Activated CD4-positive, alpha-beta T cell treated with anti-CD3 and anti-CD28 coated beads for 24 hours (primary cell): Measurements from ENCODE around the gene G6PC3.
"Not testable (repeated sequence)": the region's sequence is repeated elsewhere in the genome, so short reads cannot be mapped to it uniquely, and the experiment has no call there.

ENCODE experiments used
- DNase-seq, 2 donors: peaks; one replicate each; pipeline ENCODE4 v3.0.0-alpha.2; 2020; ENCODE audit warnings: low read depth in 2 of 2

Gene G6PC3

DNA sequence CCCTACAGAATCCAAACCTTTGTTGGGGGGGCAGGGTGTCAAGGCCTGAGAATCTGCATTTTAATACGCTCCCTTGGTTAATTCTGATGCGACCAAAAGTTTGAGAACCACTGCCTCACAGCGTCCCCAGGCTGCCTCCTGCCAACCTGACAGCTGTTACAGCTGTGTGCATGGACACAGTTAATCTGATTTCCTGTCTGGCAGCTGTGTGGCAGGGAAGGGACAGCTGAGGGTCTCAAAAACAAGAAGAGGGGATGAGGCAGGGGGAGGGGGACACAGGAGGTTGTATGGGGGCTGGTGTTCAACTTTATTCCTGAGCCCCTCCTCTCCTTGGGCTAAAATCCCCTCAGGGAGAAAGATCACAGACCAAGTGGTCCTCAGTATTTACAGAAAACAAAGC is 35.4 kb downstream of the G6PC3 start:
- DNase-seq, result no peak

DNA sequence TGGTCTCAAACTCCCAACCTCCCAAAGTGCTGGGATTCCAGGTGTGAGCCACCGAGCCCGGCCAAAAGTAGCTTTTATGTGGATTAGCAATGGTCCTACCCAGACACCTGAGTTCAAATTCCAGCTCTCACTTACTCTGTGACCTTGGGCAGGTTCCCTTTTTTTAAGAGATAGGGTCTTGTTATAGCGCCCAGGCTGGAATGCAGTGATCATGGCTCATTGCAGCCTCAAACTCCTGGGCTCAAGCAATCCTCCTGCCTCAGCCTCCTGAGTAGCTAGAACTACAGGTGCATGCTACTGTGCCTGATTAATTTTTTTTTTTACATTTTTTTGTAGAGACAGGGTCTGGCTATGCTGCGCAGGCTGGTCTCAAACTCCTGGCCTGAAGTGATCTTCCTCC is 36.3 kb downstream of the G6PC3 start:
- DNase-seq, result no peak

DNA sequence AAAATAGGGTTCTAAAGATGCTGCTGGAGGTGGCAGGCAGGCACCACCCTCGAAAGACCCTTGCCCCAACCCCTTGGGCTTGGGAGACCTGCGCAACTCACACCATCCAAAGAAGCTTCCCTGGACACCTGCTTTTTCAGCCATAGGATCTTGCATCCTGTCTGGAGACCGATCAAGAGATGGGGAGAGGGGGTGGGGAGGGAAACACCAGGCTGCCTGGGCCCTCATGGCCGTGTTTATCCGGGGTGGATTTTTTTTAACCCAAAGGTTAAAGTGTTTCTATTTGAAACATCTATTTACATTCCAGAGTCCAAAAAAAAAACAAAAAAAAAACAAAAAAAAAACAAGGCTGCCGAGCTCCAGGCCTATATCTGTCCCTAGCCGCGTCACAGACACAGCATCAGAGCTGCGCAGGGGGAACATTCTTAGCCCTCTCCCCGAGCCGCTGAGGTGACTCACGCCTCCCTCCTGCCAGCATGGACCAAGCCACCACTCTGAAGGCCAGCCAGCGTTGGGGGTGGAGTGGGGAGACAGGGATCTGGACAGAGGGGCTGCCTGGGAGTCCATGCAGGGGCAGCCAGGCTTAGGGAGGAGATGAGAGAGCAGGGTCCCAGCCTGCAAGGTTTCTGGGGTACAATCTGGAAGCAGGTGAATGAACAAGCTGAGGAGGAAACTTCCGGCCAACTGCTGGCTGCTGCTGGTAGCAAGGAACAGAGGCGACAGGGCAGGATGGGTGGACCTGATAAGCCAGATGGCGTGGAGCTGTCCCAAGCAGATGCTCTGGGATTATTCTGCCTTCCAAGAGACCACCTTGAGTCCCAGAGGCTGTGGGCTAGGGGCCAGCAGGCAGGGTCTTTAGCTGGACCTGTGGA is 38.1 kb downstream of the G6PC3 start:
- no peak for DNase-seq

DNA sequence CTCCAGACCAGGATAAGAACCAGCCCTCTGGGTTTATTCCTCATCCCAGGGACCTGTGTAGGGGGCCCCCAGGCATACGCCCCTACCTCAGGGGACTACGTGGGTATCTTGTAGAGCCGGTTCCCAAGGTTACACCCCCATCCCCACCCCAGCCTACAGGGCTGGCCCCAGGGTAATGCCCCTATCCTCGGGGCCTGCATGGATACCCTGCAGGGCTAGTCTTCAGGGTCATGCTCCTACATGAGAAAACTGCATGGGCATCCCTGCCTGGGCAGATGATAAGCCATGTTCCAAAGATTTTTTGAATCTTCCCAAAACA is 38.7 kb downstream of the G6PC3 start:
- DNase-seq, result no peak

DNA sequence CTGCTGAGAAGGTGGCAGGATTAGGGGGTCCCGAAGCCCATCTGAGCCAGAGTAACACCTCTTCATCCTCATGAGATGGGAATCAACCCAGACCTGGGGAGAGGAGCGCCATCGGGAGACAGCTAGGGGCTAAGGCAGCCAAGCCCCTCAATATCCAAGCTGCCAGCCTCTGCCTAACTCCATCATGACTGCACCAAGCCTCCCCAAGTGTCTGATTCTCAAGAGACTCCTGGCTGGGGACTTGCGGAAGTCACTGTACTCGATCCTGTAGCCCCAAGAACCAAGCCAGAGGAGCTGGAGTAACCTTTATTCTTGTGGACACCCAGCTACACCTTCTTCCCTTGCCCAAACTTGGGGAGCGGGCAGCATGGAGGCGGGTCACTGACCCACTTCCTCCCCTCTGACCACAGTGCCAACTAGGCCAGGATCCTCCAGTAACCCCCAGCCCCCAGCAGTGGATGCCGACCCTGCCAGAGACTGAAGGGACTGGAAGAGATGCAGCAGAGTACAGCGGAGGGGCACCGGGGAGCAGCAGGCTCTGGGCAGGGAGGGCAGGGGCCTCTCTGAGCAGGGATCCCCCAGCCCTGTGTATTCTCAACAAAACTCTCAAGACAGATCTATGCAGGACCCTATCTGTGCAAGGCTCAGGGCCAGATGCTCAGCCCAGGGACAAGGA is 39.6 kb downstream of the G6PC3 start:
- DNase-seq, result no peak

DNA sequence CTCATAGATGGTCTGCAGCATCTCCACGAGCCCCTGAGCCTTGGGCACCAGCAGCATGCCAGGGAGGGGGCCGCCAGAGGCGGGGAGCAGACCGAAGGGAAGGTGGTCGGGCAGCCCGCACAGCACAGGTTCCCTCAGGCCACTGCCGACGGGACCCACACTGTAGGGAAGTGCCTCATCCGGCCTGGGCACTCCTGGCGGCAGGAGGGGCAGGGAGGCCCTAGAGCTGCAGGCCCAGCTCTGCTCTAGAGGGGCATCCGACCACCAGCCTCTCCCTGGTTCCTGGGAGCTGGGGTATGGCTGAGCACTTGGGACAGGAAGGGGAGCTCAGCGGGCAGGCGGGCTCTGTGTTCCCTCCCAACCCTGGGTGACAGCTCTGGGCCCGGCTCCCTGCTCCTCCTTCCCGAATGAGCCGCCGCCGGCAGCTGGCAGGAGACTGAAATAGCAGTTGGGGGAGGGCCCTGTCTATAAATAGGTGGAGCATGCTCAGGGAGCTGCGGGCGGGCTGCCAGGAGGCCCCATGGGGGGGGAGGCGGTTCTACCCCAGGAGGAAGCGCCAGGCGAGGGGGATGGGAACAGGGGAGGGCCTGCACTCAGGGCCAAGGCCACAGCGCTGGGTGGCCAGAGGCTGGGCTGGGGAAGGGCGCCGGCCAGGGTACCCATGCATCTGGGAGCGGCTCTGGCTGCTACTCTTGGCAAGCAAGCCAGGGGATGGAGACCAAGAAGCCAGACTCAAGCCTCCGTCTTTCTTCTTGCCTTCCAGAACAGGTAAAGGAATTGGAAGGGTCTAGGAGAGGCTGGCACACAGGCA is 40.5 kb downstream of the G6PC3 start:
- DNase-seq, result peak; percentile 43 to 52

DNA sequence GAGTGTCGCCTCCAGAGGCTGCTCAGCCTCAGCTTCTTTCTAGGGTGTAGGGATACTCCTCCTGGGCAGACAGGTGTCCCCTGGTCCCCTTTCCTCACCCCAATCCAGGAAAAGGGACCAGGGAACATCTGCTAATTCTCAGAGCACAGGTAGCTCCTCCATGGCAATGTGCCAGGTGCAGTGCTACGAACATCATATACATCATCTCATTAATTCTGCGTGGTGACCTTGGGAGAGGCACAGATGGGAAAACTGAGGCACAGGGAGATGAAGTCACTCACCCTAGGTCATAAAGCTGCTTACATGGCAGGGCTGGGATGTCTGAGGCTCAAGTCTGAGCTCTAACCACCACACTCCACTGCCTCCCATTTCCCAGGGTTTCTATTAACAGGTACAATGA is 41.2 kb downstream of the G6PC3 start:
- DNase-seq, result no peak

DNA sequence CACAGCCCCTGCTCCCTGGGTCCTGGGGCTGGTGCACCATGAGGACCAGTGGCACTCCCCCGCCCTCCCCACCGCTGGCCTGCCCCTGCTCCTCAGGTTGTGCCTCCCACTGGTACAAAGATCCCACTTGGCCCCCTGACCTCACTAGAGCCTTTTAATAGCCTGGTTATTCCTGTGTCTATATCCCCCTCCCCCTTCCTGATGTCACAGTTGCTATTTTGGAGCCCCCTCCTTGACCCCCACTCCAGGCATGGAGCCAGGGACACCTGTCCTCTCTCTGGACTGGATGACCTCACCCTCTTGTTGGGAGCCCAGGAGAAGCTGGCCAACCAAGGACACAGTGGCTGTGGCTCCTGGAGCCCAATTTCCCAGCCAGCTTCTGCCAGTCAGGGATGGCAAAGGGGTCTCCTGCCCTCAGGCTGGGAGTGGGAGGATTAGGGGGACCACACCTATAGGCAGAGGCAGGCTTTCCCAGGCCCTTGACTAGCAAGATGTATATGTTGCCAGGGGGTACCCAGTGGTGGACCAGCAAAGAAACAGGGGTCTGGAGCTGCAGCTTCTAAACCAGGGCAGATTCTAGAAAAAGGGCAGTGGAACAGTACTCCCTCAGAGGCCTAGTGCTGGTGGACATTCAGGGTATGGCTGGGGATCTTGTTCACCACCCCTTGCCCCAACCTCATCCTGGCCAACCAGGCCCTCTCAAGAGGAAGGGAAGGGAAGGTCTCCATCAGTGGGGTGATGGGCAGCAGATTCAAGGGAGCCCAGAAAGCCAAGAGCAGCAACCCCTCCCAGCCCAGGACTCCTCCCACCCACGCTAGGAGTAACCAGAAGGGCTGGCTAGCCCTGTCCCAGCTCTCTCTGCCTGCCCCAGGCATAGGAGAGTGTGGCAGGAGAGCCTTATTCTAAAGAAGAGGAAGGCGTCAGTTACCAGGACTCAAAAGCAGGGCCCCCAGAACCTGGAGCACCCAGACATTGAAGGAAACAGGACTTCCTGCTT is 42.0 kb downstream of the G6PC3 start:
- no peak for DNase-seq

DNA sequence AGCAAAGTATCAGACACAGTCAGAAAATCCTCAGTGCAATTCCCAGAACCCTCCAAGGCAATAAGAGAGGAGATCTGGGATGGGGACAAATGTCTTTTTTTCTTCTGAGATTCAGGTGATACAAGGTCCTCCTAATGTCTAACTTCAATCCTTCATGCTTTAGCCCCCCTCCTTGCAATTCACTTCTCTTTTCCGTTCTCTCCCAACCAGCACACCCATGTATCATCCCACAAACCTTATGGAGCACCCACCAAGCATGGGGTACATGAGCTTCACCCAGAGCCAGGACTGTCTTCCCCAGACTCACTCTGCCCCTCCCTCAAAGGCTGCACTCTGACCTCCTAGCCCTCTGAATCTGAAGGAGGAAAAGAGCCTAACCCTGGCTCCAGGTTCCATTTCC is 42.8 kb downstream of the G6PC3 start:
- no peak for DNase-seq

DNA sequence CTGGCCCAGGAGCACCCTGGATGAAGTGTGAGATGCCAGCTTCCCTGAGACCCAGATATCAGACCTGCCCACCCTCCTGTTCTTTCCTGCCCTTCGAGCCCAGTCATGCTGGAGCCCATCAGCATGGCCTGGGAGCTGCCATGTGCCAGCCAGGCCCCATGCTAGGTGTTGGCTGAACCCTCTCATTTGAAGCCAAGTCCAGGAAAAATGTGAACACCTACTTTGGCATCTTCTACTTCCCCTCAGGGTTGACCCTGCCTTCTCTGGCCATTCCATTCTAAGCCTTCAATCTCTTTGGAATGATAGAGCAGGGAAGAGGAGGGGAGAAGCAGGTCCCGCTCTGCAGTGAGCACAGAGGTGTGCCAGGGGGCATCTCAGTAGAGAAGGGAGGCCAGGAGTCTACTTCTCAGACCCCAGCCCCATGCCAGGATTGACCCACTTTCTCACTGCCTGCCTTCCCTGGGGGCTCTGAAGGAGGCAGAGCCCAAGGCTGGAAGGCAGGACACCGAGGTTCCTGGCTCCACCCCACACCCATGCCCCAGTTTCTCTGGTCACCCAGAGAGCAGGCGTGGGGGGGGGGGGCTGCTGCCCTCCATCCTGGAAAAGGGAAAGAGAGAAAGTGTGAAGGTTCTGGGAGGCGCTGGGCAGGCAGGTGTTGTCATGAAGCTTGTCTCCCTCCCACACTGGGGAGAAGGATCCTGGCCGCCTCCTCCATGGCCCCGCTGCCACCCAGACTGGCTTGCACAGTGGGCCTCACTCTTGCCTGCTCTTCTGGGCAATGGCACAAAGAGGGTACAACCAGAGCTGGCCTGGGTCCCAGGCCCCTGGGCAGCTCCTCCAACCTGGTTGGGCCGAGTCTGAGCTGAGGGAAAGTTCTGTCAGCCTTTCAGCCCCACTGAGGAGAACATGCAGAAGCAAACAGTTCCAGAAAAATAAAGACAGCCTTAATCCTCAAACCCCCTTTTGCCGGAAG is 43.6 kb downstream of the G6PC3 start:
- DNase-seq, result no peak

DNA sequence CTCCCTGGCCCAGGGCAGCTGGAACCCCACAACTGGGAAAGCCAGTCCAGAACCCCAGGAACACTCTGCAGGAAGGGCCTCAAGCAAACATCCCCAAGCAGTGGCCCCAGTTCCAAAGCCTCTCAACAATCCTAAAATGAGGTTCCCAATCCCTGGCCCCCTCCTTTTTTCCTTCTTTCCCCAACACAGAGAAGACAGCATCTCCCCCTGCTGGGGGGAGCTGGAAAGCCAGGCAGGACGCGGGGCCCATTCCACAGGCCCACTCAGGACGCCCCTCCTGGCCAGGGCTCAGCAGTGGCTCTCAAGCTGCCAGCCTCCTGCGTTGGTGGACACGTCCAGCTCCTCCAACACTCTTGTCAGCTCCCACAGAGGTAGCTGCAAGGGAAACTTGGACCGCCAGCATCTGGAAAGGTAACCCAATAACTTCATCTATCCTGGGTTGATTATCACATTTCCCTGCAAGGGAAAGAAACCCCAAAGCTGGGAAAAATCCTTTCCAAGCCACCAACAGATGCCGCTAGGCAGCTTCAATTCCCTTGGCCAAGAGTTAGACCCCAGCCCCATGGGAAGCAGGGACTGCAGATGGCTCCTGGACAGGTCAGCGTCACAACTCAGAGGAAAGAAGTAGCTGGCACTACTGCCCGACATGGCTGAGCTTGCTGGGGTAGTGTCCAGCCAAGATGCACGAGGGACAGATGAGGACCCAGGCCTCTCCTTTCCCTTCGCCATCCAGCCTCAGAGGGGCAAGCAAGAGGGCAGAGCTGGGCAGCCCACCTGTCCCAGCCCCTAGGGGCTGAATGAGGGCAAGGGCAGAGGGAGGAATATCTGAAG is 45.3 kb downstream of the G6PC3 start:
- no peak for DNase-seq

DNA sequence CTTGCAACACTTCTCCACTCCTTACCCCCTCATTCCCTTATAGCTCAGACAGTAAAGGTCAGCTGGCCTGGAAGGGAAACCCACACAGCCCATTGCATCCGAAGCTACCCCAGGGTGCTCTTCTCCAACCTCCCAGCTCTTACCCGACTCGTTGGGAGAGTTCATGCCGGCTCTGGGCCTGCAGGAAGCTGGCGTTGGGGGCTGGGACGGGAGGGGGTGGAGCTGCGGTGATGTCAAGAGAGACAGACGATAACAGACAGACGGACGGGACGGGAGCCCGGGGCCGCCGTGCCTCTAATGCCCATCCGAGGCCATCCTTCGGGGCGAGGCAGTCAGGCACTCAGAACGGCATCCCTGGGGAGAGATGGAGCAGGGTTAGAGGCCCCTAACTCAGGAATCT is 46.8 kb downstream of the G6PC3 start:
- DNase-seq, result no peak

DNA sequence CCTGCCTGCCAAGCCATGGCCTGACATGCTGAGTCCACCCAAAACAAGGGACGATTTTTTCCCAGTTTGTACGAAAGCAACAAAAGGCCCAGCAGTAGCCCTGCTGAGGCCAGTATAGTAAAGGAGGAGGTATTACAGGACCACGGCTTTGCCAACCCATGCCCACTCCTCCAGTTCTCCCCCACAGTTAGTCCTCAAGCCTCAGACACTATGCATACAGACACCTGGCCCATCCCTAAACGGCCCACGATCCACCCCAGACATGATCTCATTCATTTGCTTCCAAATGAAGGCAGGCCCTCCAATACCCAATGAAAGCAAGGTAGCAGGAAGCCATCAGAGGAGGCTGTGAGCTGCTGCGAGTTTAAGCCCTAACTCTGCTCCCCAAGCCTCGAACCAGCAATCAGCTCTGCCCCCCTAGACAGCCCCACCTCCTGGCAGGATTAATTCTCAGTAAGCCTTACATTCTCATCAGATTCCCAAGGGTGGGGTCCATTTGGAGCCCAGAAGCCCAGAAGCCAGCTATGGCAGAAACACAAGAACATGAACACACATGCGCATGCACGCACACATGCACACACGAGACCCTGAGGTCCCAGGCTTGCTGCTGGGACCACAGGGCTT is 48.0 kb downstream of the G6PC3 start:
- DNase-seq, result no peak

DNA sequence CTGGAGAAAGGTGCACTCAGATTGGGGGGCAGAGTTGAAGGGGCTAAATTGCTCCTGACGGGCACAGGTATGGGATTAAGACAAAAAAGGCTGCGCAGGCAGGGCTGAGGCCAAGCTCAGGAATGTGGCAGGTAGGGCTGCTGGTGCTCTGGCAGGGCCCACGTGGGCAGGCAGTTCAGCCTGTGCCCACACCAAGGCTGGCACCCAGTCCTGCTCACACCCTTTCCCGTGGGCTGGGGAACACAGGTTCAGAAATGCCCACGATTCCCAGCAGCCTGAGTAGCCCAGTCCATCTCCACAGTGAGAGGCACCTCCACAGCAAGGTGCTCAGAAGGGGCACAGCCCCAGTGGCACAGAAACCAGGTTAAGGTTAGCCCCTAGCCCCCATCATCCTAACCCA is 48.5 kb downstream of the G6PC3 start:
- no peak for DNase-seq

DNA sequence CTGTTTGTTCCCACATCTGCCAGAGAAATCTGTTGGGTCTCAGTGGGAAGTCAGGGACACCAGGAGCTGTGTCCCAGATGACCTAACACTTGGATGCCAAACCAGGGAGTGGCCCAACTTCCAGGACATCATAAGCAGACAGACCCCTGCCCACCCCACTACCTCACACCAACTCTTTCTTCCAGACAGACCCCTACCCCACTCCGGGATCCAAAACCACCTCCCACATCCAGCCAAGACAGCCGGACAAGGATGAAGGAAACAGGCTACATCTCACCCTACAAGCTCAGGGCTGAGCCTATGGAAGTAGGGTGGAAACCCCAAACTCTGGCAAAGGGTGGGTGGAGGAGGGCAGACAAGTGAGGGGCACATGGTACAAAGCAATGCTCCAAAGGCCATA is 49.3 kb downstream of the G6PC3 start:
- DNase-seq, result no peak

DNA sequence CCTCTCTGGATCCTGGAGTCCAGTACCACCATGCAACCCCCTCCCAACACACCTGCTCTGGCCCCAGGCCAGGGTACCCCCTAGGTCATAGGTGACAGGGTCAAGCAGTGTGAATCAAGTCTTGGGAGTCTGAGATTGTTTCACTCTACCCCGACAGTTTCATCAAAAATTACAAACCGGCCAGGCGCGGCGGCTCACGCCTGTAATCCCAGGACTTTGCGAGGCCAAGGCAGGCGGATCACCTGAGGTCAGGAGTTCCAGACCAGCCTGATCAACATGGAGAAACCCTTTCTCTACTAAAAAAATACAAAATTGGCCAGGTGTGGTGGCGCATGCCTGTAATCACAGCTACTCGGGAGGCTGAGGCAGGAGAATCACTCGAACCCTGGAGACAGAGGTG is 49.7 kb downstream of the G6PC3 start:
- DNase-seq, result not testable (repeated sequence)

DNA sequence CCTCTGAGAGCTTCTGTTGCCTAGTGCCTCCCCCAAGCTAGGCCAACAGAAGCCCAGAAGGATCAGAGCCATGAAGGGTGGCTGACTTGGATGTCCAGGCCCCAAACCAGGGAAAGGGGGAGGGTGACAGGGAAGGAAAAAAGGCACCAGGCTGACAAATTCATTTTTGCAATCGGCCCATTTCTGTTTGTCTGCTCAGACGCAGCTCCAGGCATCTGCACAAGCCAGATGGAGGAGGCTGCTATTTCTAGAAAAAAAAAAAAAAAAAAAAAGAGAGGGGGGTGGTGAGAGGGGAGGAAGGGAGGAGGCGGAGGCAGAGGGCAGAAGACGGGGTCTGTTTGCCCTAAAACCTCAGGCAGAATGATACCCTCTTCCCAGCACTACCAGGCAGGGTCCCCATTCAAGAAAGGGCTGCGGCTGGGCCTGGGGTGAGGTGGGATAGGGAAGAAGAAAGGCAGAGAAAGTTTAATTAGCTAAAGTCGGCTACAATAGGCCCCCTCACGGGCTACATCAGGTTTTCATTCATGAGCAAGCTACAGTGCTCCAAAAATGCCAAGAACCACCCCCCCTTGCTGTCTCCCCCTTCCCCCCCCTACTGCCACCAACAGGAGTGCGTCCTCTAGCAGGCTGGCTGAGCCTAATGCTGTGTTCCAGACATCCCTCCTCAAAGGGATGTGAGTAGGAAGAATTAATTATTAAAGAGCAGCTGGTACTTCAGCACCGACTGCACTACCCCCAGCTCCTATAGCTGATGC is 50.5 kb downstream of the G6PC3 start:
- no peak for DNase-seq
